Activated CD8-positive, alpha-beta memory T cell treated with anti-CD3 and anti-CD28 coated beads, Interleukin-2, amount 50 U/mL, for 24 hours (primary cell): ENCODE data around the gene CIT.

Experiments used
- DNase-seq: peaks from one replicate; pipeline ENCODE4 v3.0.0-alpha.2; 2020; ENCODE audit errors: extremely low read depth

CIT gene

DNA sequence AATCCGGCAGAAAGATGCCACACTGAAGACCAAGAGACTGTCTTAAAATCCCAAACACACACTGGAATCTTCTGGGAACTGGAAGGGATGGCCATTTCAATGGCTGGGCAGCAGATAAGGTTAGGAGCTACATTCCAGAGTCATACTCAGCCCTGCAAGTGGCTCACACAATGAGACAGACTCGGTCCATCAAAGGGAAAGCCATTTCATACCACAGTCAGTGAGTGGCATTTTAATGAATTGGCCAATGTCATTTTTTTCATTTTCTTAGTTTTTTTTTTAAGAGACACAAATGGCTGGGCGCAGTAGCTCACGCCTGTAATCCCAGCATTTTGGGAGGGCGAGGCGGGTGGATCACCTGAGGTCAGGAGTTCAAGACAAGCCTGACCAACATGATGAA lies 17.9 kb downstream of the CIT start:
- DNase-seq = no peak

DNA sequence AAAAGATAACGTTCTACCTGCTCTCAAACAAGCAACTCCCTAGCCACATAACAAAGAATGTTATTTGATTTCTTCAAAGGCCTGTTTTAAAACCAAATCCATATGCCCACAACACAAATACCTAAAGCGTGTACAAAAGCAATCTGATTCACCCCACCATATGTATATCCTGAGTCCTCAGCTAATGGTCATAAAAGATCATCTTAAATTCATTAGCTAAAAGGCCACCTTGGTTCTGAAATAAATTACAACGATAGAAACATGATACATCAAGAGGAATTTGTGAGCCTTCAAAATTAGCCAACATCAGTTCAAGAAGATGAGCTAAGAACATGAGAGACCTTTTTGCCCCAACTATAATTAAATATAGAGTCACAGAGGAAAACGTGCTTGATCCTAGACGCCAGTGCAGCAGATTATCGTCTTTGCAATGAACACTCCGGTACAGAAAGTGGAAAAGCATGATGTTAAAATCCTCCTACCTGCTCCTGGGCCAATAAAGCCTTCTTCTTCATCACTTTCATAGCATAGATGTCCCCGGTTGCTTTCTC lies 20.0 kb downstream of the CIT start:
- DNase-seq = no peak

DNA sequence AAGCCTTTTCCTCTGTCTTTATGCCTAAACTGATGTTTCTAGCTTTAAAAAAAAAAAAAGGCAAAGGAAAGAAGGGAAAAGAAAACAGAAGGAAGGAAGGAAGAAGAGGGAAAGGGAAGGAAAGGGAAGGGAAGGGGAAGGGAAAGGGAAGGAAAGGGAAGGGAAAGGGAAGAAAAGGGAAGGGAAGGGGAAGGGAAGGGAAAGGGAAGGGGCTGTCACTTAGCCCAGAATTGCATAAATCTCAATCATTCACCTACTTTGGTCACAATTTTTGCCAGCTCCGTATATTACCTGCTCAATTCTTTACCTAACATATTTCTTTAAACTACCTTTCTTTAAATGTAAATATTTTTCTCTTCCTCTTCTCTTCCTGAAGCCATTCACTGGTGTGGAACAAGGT lies 26.8 kb downstream of the CIT start:
- DNase-seq = no peak

DNA sequence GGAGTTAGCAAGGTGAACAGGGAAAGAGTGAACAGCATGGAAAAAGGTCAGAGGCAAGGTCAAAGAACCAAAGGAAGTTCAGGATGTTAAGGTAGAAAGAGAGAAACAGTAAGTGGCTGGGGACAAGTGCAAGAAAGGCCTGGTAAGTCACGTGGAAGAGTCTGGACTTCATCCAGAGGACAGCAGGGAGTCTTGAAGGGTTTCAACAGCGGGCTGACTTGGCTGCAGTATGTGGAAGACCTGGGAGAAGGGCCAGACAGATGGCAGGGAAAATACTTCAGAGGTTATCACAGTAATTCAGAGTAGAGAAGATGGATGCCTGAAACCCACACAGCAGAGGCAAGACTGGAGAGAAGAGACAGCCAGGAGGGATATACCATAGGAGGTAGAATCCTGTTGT lies 34.0 kb downstream of the CIT start:
- DNase-seq = no peak

DNA sequence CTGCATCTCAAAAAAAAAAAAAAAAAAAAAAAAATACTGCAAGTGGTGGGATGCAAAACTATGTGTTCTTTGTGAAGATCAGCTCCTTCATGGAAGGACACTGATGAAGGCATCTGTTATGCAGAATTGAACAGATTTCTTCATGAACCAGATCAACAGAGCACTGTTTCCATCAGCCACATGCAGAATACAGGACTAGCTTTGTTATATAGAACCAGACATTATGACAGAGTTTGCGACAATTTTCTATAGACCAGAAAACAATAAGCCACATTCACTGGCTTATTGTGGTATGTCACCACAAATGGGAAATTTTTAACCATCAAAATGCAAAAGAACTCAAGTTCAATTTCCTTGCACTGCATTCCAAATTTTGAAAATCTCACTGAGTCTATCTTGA lies 34.7 kb downstream of the CIT start:
- no peak for DNase-seq

DNA sequence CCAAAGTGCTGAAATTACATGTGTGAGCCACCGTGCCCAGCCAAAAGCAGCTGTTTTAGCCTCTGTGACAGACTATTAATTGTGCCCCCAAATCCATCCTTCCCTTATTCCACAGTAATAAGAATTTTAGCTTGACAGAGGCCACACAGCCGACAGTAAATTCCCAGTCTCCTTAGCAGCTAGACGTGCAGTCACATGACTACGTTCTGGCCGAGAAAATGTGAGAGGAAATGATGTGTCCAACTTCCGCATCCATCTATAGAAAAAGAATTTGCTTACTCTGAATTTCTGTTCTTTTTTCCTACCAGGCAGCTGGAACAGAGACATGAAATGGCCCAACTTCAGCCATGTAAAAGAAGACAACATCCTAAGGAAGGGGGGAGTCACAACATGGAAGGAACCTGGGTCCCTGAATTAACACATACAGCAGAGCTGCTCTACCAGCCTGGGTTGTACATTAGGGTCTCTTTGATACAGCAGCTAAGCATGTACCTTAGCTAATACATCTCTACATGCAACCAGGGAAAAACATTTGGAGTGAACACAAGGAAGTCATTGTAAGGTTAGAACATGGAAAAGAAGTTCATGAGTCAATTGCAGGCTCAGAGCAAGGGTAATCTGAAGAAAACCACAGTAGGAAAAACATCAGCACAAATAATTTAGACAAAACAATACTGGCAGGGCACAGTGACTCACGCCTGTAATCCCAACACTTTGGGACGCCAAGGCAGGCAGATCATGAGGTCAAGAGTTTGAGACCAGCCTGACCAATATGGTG lies 35.5 kb downstream of the CIT start:
- no peak for DNase-seq

DNA sequence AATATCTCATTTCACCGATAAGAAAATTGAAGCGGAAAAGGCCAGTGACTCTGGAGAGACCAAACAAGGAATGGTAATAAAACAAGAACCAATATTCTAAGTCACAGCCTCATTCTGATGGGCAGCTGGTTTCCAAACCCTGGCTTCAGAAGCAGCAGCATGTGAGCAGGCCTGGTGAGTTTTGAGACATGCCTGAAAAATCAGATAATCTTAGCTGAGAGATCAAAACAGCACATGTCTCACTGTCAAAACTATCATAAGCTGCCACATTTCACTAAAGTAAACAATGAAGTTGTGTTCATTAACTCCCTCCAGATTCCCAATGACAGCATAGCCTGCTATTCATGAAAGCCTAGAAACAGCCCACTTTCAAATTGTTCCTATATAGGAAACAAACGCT lies 36.5 kb downstream of the CIT start:
- DNase-seq = no peak

DNA sequence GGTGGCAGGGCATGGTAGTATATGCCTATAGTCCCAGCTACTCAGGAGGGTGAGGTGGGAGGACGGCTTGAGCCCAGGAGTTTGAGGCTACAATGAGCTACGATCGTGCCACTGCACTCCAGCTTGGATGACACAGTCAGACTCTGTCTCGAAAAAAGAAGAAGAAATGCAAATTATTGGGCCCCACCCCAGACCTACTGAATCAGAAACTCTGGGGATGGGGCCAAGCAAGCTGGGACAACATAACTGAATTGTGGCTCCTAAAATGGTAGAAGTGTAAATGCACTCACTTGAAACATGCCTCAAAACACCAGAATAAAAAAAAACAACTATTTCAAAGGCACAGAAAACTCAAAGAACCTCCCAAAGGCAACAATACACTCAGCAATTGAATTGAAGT lies 37.0 kb downstream of the CIT start:
- no peak for DNase-seq

DNA sequence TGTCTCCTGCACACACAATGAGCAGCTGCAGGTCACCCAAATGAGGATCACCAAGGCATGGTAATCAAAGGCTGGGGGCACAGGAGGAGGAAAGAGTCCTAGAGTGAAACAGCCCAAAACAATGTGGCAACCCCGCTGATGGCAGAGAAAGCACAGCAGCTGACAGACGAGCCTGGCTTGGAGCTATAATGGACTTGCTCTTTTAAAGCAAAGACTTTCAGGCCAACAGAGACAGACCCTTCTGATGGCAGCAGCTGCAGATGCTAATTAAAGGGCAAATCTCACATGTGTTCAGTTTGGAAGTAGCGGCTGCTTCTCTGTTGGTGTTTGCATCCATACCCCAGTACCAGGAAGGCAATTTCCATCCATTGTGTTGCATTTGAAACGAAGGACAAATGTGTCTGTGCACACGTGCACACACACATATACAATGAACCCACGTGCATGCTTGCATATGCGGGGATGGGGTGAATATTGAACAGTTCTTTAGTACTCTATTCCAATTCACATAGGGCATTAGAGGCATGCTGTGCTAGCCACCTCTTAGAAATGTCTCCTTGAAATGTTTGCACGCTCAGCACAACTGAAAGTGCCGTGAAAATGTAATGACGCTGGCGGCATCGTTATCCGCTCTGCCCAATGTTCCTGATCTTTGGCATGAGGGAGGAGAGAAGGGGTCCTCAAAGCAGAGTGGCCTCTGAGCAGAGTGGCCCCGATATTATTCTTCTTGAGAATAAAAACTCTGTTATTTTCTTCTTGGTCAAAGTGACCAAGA lies 38.1 kb downstream of the CIT start:
- no peak for DNase-seq

DNA sequence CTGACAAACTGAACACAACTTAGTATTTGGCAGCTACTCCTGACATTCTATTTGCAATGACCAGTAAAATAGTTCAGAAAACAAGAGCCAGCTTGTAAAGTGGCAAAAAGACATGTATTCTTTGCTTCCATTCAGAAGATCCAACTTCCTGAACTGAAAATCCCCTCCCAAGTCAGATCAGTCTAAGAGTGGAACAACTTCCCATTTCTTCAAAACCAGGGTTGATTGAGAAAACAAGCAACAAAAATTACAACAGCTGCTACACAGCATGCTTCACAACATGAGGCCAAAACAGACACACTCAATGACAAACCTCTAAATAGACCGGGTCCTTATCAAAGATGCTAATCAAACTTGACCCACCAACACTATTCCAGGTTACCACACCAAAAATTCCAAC lies 40.3 kb downstream of the CIT start:
- no peak for DNase-seq

DNA sequence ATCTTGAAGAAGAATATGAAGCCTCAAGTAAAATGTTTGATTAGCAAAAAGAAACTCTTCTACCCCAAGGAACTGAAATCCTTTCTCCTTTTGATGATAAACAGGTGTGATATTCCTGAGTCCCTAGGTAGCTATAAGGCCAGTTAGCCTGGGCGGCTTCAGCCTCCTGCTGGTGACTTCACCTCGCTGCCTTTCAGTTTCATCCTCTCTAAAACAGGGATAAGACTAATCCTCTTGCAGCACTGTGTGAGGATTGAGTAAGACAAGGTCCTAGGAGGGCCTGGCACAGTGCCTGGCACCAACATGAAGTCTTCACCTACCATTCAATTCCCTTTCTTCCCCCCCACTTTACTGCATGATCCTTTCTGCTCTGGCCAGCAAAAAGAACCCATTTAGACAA lies 42.1 kb downstream of the CIT start:
- no peak for DNase-seq

DNA sequence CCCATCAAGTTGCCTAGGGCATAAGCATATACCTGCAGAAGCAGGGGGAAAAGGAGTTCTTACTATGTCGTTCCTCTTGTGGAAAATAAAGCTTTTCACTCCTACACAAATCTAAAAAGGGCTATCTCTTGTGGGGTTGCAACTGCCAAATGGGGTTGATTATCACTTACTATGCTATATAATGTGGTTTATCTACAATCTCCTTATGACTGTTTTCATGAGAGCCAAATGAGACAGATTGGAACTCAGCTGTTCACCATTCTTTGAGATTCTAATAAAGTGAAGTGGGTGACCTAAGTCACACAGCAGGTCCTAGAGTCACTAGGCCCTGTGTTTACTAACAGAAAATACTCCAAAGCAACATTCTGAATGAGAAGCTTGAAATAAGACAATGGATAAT lies 47.7 kb downstream of the CIT start:
- no peak for DNase-seq

DNA sequence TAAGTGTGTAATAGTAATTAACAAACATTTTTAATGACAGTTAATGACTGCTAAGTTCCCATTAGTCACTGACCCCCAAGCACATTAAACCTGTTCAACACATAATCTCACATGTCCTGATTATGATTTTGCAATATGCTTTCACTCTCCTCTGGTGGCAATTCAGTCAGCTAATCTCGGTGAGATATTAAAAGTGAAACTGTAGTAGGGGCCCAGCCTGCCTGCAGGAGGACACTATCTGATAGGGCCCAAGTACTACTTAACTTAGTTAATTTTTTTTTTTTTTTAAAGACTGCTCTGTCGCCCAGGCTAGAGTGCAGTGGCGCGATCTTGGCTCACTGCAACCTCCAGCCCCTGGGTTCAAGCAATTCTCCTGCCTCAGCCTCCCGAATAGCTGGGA lies 48.8 kb downstream of the CIT start:
- DNase-seq = no peak

DNA sequence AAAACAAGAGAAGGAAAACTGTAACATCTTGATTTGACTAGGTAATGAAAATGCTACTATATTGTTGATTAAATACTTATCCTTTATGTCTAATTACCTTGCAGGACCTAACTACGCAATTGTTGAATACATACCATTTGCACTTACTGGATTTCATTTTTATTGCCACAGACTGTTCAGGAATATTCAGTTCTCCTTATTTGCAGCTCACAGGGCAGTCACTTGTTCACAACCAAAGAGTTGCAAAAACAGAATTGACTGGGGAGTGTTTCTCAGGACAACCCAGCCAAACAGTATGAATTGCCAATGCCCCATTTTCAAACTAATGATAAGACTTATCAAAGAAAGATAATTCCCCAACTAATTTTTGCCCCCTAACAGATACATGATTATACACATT lies 49.4 kb downstream of the CIT start:
- no peak for DNase-seq

DNA sequence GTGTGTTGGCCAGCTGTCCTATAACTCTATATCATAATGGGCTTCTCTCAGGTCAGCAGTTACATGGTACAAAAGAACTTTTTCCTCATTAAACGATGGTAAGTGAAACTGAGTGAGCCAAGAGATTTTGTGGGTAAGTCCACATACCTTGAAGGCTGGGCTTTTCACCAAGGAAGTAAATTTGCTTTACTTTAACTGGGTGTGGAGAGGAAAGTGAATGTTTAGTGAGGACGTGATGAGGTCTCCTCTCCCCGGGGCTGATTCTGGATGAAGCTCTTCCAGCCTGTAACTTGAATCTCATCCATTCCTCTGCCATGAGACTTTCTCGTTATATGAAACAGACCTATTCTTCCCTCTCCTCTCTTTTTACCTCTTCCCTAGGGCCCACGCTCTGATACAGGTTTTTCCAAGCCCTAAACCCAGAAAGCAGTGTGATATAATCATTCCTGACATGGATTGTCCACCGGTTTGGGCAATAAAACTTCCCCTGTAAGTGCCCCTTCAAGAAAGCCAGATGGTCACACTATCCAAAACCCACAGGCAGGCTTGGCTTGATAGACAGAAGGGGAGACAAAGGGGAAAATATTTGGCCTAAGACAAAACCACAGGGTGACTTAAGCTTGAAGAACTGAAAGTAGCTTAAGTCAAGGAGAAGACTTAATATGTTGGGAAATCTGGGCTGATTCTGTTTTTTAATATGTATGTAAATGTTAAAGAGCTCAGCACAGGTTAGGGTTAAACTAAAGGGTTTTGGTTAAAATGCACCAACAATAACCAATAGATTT lies 50.3 kb downstream of the CIT start:
- DNase-seq = no peak

DNA sequence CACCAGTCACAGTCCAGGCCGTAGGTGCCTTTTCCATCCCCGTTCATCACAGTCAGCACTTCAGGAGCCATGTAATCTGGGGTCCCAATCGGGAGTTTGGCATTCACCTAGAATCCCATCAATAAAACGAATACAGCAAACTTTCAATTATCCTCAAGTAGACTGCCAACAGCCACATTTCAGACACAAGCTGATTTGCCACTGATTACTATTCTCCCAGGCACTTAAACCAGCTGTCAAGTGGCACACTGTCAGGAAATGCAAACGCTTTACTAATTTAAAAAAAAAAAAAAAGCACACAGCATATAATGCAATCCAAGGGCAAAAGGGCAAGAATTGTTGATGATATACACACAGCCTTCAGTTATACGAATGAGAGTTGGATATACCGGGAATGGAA lies 51.9 kb downstream of the CIT start:
- no peak for DNase-seq

DNA sequence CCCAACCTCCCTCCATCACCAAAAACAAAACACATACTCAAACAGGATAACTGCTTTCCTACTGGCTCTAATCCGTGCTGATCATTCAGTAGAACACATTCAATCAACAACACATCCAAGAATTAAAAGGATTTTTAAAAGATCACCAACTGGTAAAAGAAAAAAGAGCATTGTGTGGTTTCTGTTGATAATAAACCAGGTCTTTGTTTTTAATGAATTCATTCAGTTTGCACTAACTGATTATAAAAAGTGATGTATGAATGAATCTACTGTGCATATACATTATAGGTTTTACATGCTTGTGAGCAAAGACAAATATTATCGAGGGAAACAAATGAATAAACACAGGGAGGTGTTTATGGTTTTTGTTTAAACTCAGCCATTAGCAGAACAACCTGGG lies 55.1 kb downstream of the CIT start:
- DNase-seq = no peak

DNA sequence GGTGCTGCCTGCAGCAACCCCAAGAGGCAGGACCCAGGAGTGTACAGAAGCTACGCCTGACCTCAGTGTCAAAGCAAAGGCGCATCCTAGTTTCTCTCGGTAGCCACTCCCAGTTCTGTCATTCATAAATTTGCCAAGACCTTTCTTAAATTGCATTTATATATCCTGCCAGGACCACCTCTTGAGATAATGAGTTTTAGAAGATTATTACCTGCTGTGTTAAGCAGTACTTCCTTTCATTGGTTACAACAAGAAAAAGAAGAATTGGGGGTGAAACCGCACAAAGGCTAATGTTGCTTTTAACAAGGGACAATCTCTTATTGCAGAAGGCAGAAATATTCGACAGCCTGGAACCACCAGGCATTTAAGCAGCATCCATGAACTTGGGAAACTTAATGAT lies 57.8 kb downstream of the CIT start:
- DNase-seq = no peak

DNA sequence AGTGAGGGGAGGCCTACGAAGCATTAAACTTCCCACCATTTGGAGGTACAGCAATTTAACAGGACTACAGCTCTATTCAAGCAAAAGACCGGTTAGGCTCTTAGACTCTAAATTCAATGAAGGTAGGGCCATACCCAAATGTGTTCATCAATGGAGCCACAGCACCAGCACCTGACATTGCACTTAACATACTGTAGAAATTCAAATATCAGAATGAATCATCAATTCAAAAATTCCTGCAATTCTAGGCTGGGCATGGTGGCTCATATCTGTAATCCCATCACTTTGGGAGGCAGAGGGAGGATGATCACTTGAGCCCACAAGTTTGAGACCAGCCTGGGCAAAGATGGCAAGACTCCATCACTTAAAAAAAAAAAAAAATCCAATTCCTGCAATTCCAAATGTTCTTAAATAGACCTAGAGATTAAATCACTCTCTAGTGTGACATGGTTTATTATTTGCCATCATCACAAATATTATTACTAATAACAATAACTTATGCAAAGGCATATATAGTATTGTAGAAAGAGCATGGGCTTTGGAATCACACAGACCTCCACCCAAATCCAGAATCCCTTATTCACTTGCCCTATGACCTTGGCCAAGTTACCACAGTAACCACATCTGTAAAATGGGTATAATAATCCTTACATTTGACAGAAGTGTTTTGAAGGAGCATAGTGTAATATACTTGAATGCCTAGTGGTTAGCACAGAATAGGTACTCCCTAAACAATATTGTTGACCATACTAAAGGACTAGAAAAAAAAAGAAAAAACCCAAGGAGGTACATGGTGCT lies 59.4 kb downstream of the CIT start:
- DNase-seq = no peak

DNA sequence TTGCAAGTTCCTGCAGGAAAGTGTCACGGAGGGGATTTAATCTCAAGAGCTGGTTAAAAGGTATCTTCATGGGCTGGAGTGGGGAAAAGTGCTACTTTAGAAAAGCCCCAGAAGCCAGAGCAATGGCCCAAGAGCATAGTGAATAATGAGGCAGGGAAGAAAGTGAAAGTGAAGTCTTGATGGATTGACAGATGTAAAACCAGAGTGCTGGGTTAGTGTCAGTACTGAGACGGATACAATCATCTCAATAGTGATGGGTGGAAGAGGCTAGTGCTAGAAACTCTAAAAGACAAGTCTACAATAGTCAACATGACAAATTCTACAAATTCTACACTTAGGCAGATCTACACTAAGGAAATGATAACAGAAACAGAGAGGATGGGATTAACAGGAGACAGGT lies 68.1 kb downstream of the CIT start:
- no peak for DNase-seq

DNA sequence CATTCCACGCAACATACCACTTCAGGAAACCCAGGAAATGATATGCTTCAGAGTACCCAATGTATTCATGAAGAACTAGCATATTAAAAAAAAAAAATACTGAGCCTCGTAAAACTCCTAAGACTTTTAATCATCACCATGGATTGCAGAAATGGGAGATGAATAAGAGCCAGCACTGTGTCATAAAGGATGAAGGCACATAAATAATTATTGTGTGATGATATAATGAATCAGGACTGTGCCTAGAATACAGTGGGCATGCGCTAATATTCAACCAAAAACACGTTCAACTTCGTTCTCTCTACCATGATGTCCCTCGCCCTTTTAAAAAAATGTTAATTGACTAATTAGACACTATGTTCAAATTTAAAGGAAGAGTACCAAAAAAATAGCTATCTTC lies 68.7 kb downstream of the CIT start:
- no peak for DNase-seq

DNA sequence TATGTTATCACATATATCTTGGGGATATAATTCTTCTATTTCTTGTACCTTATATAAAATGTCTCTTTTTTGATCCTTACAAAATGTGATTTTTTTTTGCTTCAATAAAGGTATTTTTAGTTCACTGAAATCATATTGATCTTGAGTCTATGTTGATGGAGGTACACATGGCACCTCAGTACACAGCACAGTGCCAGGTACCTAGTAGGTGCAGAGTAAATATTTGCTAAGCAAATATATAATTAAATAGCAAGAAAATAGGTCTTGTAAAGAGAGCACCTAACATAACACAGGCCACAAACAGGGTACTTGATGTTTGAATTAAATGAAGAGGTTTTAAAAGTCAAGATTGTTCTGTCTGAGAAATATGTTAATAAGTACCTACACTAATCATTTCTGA lies 69.7 kb downstream of the CIT start:
- no peak for DNase-seq
